ENCODE measurements around the gene APEH. TPM values are rescaled to one million over a fixed set of nuclear protein-coding genes. Genes with fewer than 3 reads are reported as not detected.

Gene APEH
- total RNA-seq, 6 experiments from 2014 or later: 60.9 to 114 (median 90.5) TPM

DNA sequence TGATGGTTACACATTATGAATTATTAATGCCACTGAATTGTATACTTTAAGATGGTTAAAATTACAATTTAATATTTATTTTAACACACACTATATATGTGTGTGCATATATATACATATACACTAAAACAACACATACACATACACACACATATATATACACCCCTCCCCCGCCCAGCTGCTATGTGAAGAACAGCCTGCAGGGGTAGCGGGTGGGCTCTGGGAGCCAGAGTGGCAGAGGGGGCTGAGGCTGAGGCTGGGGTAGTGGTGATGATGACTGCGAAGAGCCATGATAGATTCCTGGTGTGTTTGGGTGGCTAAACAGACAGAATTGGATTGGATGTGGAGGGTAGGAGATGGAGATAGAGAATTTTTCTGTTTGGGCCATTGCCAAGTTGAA, 39.4 kb upstream of the APEH start:
- H3K9me3 ChIP-seq: no peaks in the 10 kb centered on the region

DNA sequence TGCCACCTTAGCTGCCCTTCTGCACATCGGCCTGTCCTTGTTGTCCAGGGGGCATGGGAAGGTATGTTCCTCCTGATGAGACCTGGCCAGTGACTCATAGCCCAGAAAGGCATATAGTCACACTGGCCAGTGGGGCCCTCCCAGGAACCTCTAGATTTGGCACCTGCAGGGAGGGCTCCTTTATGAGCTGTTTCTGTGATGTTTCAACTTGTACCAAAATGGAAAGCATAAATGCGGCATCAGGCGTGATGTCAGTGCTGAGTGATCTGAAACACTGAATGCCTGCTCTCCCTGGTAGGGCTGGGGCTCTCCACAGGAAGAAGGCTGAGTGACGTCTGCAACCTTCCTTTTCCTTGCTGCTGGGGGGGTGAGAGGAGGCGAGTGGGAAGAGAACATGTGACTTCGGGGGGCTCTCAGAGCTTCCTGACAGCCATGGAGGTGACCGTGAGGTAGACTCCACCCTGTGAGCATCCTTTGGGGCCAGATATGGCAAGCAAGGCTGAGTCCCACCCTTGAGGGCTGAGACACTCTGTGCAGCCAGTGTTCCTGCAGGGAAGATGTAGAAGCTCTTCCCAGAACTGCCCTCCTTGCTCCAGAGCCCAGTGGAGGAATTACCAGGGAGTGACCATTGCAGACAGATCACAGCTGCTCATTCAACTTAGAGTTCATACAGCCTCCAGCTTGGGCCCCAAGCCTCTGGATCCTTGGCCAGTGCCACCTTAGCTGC, 37.1 kb upstream of the APEH start:
- 56% methylated on average over 4 of the region's 7 CpGs for WGBS (ENCODE audit: insufficient coverage, low coverage, low lambda C conversion rate, missing lambda C conversion rate)
- ATAC-seq: no peak

More for the DNA sequence above, 39.4 kb upstream of the APEH start:
- DNase-seq (no peak), ATAC-seq (no peak)
- Histone ChIP-seq H3K4me1 (no peaks in the 10 kb centered on the region), H3K27me3 (no peaks in the 10 kb centered on the region), H3K27ac (no peak overlapping the region), H3K36me3 (no peaks in the 10 kb centered on the region), H3K4me3 (no peak overlapping the region)
- WGBS (ENCODE audit: insufficient coverage, low coverage, low lambda C conversion rate, missing lambda C conversion rate): 91% methylated on average over 3 of the region's 3 CpGs
- TF ChIP-seq, protein P1, sequence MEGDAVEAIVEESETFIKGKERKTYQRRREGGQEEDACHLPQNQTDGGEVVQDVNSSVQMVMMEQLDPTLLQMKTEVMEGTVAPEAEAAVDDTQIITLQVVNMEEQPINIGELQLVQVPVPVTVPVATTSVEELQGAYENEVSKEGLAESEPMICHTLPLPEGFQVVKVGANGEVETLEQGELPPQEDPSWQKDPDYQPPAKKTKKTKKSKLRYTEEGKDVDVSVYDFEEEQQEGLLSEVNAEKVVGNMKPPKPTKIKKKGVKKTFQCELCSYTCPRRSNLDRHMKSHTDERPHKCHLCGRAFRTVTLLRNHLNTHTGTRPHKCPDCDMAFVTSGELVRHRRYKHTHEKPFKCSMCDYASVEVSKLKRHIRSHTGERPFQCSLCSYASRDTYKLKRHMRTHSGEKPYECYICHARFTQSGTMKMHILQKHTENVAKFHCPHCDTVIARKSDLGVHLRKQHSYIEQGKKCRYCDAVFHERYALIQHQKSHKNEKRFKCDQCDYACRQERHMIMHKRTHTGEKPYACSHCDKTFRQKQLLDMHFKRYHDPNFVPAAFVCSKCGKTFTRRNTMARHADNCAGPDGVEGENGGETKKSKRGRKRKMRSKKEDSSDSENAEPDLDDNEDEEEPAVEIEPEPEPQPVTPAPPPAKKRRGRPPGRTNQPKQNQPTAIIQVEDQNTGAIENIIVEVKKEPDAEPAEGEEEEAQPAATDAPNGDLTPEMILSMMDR (IDR thresholded peaks at IDR 0.05): no peak
- TF ChIP-seq POLR2A (IDR thresholded peaks at IDR 0.05): no peak
- intact Hi-C loops (cut with DNase I): no loop called here

DNA sequence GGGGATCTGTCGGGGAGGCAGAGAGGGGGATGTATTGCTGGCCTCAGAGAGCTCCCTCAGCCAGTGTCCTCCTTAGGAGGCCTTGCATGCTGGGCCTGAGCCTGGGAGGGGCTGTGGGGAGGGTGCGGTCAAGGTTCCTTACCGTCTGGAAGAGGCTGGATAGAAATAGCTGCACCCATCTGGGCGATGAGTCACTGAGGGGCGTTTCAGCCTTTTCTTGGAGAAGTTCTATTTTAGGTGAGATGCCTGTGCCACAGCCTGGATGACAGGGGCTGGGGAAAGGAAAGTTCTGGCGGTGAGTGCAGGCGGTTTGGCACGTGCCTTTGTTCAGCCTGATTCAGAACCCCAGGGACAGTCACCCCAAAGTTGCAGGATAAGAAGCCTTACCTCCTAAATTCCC, 35.7 kb upstream of the APEH start:
- H3K9me3 ChIP-seq: no peaks in the 10 kb centered on the region
- intact Hi-C loops (cut with DNase I): no loop called here
- ATAC-seq: no peak
- H3K36me3 ChIP-seq: no peaks in the 10 kb centered on the region
- H3K27me3 ChIP-seq: no peaks in the 10 kb centered on the region
- H3K4me3 ChIP-seq: no peak overlapping the region
- no peak for DNase-seq
- H3K4me1 ChIP-seq: no peaks in the 10 kb centered on the region
- H3K27ac ChIP-seq: no peak overlapping the region
- 45% methylated on average over 2 of the region's 8 CpGs for WGBS (ENCODE audit: insufficient coverage, low coverage, low lambda C conversion rate, missing lambda C conversion rate)
- TF ChIP-seq, protein P1 (IDR thresholded peaks at IDR 0.05): no peak
- TF ChIP-seq POLR2A (IDR thresholded peaks at IDR 0.05): no peak

More for the DNA sequence above, 37.1 kb upstream of the APEH start:
- TF ChIP-seq POLR2A (IDR thresholded peaks at IDR 0.05): no peak
- TF ChIP-seq, protein P1 (IDR thresholded peaks at IDR 0.05): no peak
- no peak overlapping the region for H3K4me3 ChIP-seq
- H3K27ac ChIP-seq: no peak overlapping the region
- no peaks in the 10 kb centered on the region for H3K9me3 ChIP-seq
- H3K36me3 ChIP-seq: no peaks in the 10 kb centered on the region
- intact Hi-C loops (cut with DNase I): no loop called here
- H3K4me1 ChIP-seq: no peaks in the 10 kb centered on the region
- H3K27me3 ChIP-seq: no peaks in the 10 kb centered on the region
- DNase-seq: no peak

DNA sequence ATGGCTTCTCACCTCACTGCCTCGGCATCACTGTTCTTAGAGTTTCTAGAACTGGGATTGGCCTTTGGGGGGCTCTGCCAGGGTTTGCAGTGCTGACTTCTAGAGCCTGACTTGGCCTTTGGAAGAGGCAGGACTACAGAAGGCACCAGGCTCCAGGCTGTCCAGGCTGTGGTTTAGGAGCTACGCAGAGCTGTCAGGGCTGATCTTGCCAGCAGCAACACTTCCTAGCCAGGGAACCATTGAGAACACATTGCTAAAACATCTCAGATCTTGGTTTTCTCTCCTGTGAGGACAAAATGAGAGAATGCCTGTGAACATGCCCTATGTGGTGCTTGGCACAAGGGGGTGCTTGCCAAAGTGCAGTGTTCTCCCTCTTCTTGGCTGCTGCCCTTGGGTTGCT, 34.6 kb upstream of the APEH start:
- Histone ChIP-seq H3K27ac (no peak overlapping the region), H3K4me3 (no peak overlapping the region), H3K27me3 (no peaks in the 10 kb centered on the region), H3K36me3 (no peaks in the 10 kb centered on the region), H3K9me3 (no peaks in the 10 kb centered on the region), H3K4me1 (no peaks in the 10 kb centered on the region)
- ATAC-seq (no peak), DNase-seq (no peak)
- intact Hi-C loops (cut with DNase I): no loop called here
- no CpG with 5 or more reads among the region's 2 CpGs for WGBS (ENCODE audit: insufficient coverage, low coverage, low lambda C conversion rate, missing lambda C conversion rate)
- TF ChIP-seq, protein P1 (IDR thresholded peaks at IDR 0.05): no peak
- TF ChIP-seq POLR2A (IDR thresholded peaks at IDR 0.05): no peak
